OCI-LY1 (cell line): ENCODE results near the gene PRTN3.

ENCODE experiments used
- H2AFZ ChIP-seq: fragments of 200-600 bp; sonication (generic), shearing (Covaris generic); 2 replicates; pipeline ENCODE4 v1.6.0; 2014; ENCODE audit warnings: antibody characterized with exemption, mild to moderate bottlenecking, low read length
- H3F3A ChIP-seq: fragments of 200-600 bp; sonication (generic), shearing (Covaris generic); 2 replicates; pipeline ENCODE4 v1.6.0; 2014; ENCODE audit warnings: mild to moderate bottlenecking, antibody characterized with exemption, low read length, moderate library complexity; ENCODE audit not compliant: insufficient read depth
- H3K27ac ChIP-seq: fragments of 200-600 bp; sonication (generic); 2 replicates; pipeline ENCODE4 v1.5.1; 2014; ENCODE audit warnings: low read length, mixed run types, mild to moderate bottlenecking, low read depth; ENCODE audit not compliant: poor library complexity, severe bottlenecking
- H3K27me3 ChIP-seq: fragments of 200-600 bp; sonication (generic); 2 replicates; pipeline ENCODE4 v1.6.0; 2014; ENCODE audit warnings: antibody characterized with exemption, mild to moderate bottlenecking, low read length, moderate library complexity; ENCODE audit not compliant: insufficient read depth
- H3K36me3 ChIP-seq: fragments of 200-600 bp; sonication (generic); 2 replicates; pipeline ENCODE4 v1.6.1; 2014; ENCODE audit warnings: mild to moderate bottlenecking, antibody characterized with exemption, low read length, moderate library complexity, mixed read lengths; ENCODE audit not compliant: insufficient read depth
- H3K4me1 ChIP-seq: fragments of 200-600 bp; sonication (generic); 2 replicates; pipeline ENCODE4 v1.5.1; 2014; ENCODE audit warnings: mild to moderate bottlenecking, low read length, moderate library complexity; ENCODE audit not compliant: insufficient read depth, severe bottlenecking
- H3K4me2 ChIP-seq: fragments of 200-600 bp; sonication (generic), shearing (Covaris generic); 2 replicates; pipeline ENCODE4 v1.6.1; 2014; ENCODE audit warnings: low read length
- H3K4me3 ChIP-seq: fragments of 200-600 bp; sonication (generic); 2 replicates; pipeline ENCODE4 v1.5.1; 2014; ENCODE audit warnings: low read length, low read depth, mild to moderate bottlenecking, mixed read lengths; ENCODE audit not compliant: poor library complexity, severe bottlenecking
- H3K79me2 ChIP-seq: fragments of 200-600 bp; shearing (Covaris generic); 2 replicates; pipeline ENCODE4 v1.6.1; 2016; ENCODE audit warnings: mixed run types, low read length, mixed read lengths; ENCODE audit not compliant: insufficient read depth
- H3K9ac ChIP-seq: fragments of 200-600 bp; sonication (generic), shearing (Covaris generic); 2 replicates; pipeline ENCODE4 v1.6.1; 2014; ENCODE audit warnings: mild to moderate bottlenecking, low read length, mixed read lengths
- H3K9me2 ChIP-seq: fragments of 200-600 bp; sonication (generic), shearing (Covaris generic); 2 replicates; pipeline ENCODE4 v1.6.1; 2014; ENCODE audit warnings: low read depth, mild to moderate bottlenecking, low read length, mixed read lengths
- H3K9me3 ChIP-seq: fragments of 200-600 bp; shearing (Covaris generic); 2 replicates; pipeline ENCODE4 v1.6.1; 2014; ENCODE audit warnings: low read length, mixed read lengths
- H4K20me1 ChIP-seq: fragments of 200-600 bp; sonication (generic), shearing (Covaris generic); 2 replicates; pipeline ENCODE4 v1.6.0; 2016; ENCODE audit warnings: mild to moderate bottlenecking, low read length; ENCODE audit not compliant: insufficient read depth
- EZH2 ChIP-seq: fragments of 200-600 bp; sonication (generic), shearing (Covaris generic); IDR thresholded peaks from 2 replicates; pipeline ENCODE4 v1.8.0; 2017; ENCODE audit warnings: borderline replicate concordance, mixed run types, mild to moderate bottlenecking, antibody characterized with exemption, low read length, moderate library complexity, mixed read lengths
- TF ChIP-seq, protein P1 (sequence below): fragments of 200-600 bp; sonication (generic), shearing (Covaris generic); IDR thresholded peaks from 2 replicates; pipeline ENCODE4 v1.5.1; 2017; ENCODE audit warnings: mild to moderate bottlenecking, antibody characterized with exemption, low read length, moderate library complexity, mixed read lengths

Gene PRTN3

DNA sequence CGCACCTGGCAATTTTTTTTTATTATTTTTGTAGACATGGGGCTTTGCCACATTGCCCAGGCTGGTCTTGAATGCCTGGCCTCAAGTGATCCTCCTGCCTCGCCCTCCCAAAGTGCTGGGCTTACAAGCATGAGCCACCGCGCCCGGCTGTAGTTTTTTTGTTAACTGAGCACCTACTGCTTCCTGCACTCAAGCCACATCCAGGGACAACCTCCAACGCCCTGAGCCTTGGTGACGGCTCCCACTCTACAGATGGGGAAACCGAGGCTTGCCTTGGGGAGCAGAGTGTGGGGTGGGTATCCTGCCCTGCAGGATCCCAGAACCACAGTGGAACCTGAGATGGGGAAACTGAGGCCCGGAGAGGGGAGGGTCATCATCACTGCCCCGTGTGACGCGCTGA, 14.3 kb downstream of the PRTN3 start:
- Histone ChIP-seq H3K4me3 (no peak overlapping the region), H3K36me3 (no peaks in the 10 kb centered on the region), H3F3A (no peaks in the 10 kb centered on the region), H3K27ac (no peak overlapping the region), H3K4me2 (no peak overlapping the region), H4K20me1 (no peaks in the 10 kb centered on the region), H3K79me2 (no peaks in the 10 kb centered on the region), H2AFZ (no peak overlapping the region), H3K9me3 (no peaks in the 10 kb centered on the region), H3K27me3 (no peaks in the 10 kb centered on the region; the same call in 1 of the 2 replicates), H3K9ac (no peak overlapping the region), H3K9me2 (no peaks in the 10 kb centered on the region), H3K4me1 (no peaks in the 10 kb centered on the region)
- TF ChIP-seq EZH2, result no peak
- TF ChIP-seq, protein P1, sequence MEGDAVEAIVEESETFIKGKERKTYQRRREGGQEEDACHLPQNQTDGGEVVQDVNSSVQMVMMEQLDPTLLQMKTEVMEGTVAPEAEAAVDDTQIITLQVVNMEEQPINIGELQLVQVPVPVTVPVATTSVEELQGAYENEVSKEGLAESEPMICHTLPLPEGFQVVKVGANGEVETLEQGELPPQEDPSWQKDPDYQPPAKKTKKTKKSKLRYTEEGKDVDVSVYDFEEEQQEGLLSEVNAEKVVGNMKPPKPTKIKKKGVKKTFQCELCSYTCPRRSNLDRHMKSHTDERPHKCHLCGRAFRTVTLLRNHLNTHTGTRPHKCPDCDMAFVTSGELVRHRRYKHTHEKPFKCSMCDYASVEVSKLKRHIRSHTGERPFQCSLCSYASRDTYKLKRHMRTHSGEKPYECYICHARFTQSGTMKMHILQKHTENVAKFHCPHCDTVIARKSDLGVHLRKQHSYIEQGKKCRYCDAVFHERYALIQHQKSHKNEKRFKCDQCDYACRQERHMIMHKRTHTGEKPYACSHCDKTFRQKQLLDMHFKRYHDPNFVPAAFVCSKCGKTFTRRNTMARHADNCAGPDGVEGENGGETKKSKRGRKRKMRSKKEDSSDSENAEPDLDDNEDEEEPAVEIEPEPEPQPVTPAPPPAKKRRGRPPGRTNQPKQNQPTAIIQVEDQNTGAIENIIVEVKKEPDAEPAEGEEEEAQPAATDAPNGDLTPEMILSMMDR, result no peak

DNA sequence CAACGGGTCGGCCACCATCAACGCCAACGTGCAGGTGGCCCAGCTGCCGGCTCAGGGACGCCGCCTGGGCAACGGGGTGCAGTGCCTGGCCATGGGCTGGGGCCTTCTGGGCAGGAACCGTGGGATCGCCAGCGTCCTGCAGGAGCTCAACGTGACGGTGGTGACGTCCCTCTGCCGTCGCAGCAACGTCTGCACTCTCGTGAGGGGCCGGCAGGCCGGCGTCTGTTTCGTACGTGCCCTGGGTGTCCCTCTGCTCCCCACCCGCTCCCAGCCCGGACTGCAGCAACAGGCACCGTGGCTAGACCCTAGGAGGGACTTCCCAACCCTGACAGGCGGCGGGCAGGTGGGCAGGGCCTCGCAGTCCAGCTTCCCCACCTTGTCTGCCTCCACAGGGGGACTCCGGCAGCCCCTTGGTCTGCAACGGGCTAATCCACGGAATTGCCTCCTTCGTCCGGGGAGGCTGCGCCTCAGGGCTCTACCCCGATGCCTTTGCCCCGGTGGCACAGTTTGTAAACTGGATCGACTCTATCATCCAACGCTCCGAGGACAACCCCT, 14.8 kb downstream of the PRTN3 start:
- Histone ChIP-seq H3K36me3 (no peaks in the 10 kb centered on the region), H3K4me1 (no peaks in the 10 kb centered on the region), H3K27me3 (no peaks in the 10 kb centered on the region; the same call in 1 of the 2 replicates), H3K9me2 (no peaks in the 10 kb centered on the region), H3K4me2 (no peak overlapping the region), H2AFZ (no peak overlapping the region), H3K79me2 (no peaks in the 10 kb centered on the region), H3F3A (no peaks in the 10 kb centered on the region), H3K27ac (no peak overlapping the region), H3K9me3 (no peaks in the 10 kb centered on the region), H4K20me1 (no peaks in the 10 kb centered on the region), H3K9ac (no peak overlapping the region), H3K4me3 (no peak overlapping the region)
- TF ChIP-seq, protein P1, result no peak
- no peak for TF ChIP-seq EZH2

DNA sequence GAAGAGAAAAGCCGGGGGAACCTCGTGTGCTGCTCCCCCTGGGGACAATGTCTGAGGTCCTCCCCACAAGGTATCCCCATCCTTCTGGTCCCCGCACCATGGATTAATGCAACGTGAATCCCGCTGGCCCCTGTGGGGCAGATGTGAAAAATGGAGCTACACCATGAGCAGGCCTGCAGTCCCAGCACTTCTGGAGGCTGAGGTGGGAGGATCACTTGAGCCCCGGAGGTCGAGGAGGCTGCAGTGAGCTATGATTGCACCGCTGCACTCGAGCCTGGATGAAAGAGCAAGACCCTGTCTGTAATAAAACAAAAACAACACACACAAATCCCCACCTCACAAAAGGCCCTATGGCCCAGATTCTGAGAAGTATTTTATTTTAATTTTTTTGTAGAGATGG, 17.5 kb downstream of the PRTN3 start:
- TF ChIP-seq, protein P1, result no peak
- no peak for TF ChIP-seq EZH2
- Histone ChIP-seq H3K4me1 (peaks cover 14% of the 10 kb centered on the region), H3K9me3 (no peaks in the 10 kb centered on the region), H3K4me3 (no peak overlapping the region), H3K27ac (no peak overlapping the region), H3K36me3 (no peaks in the 10 kb centered on the region), H3F3A (no peaks in the 10 kb centered on the region), H3K4me2 (no peak overlapping the region), H3K79me2 (no peaks in the 10 kb centered on the region), H3K27me3 (no peaks in the 10 kb centered on the region), H2AFZ (no peak overlapping the region), H3K9me2 (no peaks in the 10 kb centered on the region), H4K20me1 (no peaks in the 10 kb centered on the region), H3K9ac (no peak overlapping the region)
